Measurements from ENCODE around the gene SLC43A1.

Gene SLC43A1

DNA sequence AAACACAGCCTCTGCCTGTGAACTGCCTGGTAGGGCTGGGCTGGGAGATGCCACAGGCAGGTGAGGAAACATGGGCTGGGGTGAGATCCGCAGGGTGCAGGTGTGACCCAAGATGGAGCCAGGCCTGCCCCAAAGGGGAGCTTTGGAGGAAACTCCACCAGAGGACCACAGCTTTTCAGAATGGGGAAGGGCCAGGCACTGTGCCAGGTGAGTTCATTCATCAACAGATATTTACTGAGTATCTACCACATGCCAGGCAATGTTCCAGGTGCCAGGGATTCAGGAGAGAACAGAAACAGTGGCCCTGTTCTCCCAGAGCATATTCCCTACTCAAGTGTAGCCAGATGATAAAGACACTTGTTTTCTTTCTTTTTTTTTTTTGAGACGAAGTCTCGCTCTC is 44.0 kb downstream of the SLC43A1 start:
- DNase-seq (ENCODE audit: low read depth, low spot score): no peak
- Histone ChIP-seq H3K4me1 (ENCODE audit: control insufficient read depth, insufficient read depth, low read length) (peaks cover 13% of the 10 kb centered on the region; the same call in 1 of the 2 replicates), H3K27ac (ENCODE audit: low read length) (no peak overlapping the region), H3K9me3 (ENCODE audit: control insufficient read depth, insufficient read depth, low read length) (no peaks in the 10 kb centered on the region), H3K36me3 (ENCODE audit: control insufficient read depth, insufficient read depth, low read length) (no peaks in the 10 kb centered on the region), H3K4me3 (ENCODE audit: low read length) (no peak overlapping the region), H3K27me3 (ENCODE audit: control insufficient read depth, insufficient read depth, low read length) (peaks cover 6% of the 10 kb centered on the region; the same call in 1 of the 2 replicates)
- WGBS (ENCODE audit: insufficient coverage, insufficient read length): no CpG with 5 or more reads among the region's 3 CpGs

DNA sequence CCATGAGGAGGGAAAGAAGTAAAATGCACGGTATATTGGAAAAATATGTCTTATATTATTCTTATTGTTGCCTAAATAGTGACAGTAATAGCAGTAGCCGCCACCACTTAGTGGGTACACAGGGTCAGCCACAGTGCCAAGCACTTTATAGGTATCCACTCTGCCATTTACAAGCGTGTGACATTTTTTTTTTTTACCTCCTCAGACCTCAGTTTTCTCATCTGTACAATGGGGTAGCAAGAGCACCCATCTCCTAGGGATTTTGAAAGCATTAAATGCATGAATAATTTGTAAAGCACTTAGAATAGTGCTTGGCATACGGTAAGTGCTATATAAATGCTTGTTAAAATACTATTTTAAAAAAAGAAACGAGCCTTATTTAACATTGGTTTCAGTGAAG is 46.2 kb downstream of the SLC43A1 start:
- H3K27me3 ChIP-seq (ENCODE audit: control insufficient read depth, insufficient read depth, low read length): no peaks in the 10 kb centered on the region
- DNase-seq (ENCODE audit: low read depth, low spot score): no peak
- no peaks in the 10 kb centered on the region for H3K36me3 ChIP-seq (ENCODE audit: control insufficient read depth, insufficient read depth, low read length)
- H3K4me1 ChIP-seq (ENCODE audit: control insufficient read depth, insufficient read depth, low read length): peaks cover 7% of the 10 kb centered on the region; the same call in 1 of the 2 replicates
- H3K4me3 ChIP-seq (ENCODE audit: low read length): no peak overlapping the region
- no peaks in the 10 kb centered on the region for H3K9me3 ChIP-seq (ENCODE audit: control insufficient read depth, insufficient read depth, low read length)
- no CpG with 5 or more reads among the region's 5 CpGs for WGBS (ENCODE audit: insufficient coverage, insufficient read length)
- H3K27ac ChIP-seq (ENCODE audit: low read length): no peak overlapping the region

DNA sequence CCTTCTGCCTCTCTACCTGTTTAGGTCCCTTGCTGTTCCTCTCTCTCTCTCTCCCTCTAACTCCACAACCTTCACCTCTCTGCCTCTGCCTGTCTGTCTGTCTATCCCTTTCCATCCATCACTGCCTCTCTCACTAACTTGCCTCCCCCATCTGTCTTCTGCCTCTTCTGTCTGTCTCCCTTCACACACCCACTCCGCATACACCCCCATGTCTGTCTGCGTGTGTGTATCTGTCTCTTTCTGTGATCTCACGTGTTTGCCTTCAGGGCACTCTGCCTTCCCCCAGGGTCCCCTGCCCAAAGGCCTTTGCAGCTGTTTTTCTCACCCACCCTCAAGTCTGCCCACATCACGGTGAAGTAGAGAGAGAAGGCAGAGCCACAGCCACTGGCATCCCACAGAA is 47.2 kb downstream of the SLC43A1 start:
- Histone ChIP-seq H3K4me1 (ENCODE audit: control insufficient read depth, insufficient read depth, low read length) (peaks cover 9% of the 10 kb centered on the region), H3K27ac (ENCODE audit: low read length) (no peak overlapping the region), H3K9me3 (ENCODE audit: control insufficient read depth, insufficient read depth, low read length) (no peaks in the 10 kb centered on the region), H3K4me3 (ENCODE audit: low read length) (no peak overlapping the region), H3K27me3 (ENCODE audit: control insufficient read depth, insufficient read depth, low read length) (no peaks in the 10 kb centered on the region), H3K36me3 (ENCODE audit: control insufficient read depth, insufficient read depth, low read length) (no peaks in the 10 kb centered on the region)
- DNase-seq (ENCODE audit: low read depth, low spot score): no peak
- WGBS (ENCODE audit: insufficient coverage, insufficient read length): no CpG with 5 or more reads among the region's 4 CpGs

DNA sequence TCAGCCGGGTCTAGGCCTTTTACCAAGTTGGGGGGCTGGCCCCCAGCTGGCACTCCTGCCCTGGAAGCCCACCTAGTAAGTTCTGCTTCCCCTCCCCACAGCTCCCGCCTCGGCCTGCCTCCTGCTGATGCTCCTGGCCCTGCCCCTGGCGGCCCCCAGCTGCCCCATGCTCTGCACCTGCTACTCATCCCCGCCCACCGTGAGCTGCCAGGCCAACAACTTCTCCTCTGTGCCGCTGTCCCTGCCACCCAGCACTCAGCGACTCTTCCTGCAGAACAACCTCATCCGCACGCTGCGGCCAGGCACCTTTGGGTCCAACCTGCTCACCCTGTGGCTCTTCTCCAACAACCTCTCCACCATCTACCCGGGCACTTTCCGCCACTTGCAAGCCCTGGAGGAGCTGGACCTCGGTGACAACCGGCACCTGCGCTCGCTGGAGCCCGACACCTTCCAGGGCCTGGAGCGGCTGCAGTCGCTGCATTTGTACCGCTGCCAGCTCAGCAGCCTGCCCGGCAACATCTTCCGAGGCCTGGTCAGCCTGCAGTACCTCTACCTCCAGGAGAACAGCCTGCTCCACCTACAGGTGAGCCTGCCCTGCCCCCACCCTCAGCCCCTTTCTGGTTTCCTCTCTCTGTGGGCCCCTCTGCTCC is 47.9 kb downstream of the SLC43A1 start:
- Histone ChIP-seq H3K36me3 (ENCODE audit: control insufficient read depth, insufficient read depth, low read length) (no peaks in the 10 kb centered on the region), H3K4me3 (ENCODE audit: low read length) (no peak overlapping the region), H3K27me3 (ENCODE audit: control insufficient read depth, insufficient read depth, low read length) (no peaks in the 10 kb centered on the region), H3K27ac (ENCODE audit: low read length) (no peak overlapping the region), H3K4me1 (ENCODE audit: control insufficient read depth, insufficient read depth, low read length) (peaks cover 9% of the 10 kb centered on the region), H3K9me3 (ENCODE audit: control insufficient read depth, insufficient read depth, low read length) (no peaks in the 10 kb centered on the region)
- no peak for DNase-seq (ENCODE audit: low read depth, low spot score)
- no CpG with 5 or more reads among the region's 23 CpGs for WGBS (ENCODE audit: insufficient coverage, insufficient read length)

DNA sequence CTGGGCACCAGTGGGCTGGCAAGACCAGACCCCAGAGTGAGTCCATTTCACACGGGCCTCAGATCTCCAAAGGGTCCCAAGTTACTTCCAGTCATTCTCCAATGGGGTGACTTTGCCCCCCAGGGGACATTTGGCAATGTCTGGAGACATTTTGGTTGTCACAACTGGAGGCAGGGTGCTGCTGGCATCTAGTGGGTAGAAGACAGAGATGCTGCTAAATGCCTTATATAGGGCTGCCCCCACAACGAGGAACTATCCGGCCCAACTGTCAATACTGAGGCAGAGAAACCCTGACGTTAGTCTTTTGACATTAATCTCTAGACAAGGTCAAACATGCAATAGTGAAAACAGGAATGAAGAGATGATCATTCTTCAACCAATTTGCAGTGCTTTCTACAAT is 48.8 kb downstream of the SLC43A1 start:
- Histone ChIP-seq H3K27ac (ENCODE audit: low read length) (no peak overlapping the region), H3K4me1 (ENCODE audit: control insufficient read depth, insufficient read depth, low read length) (peaks cover 11% of the 10 kb centered on the region), H3K9me3 (ENCODE audit: control insufficient read depth, insufficient read depth, low read length) (no peaks in the 10 kb centered on the region), H3K4me3 (ENCODE audit: low read length) (no peak overlapping the region), H3K36me3 (ENCODE audit: control insufficient read depth, insufficient read depth, low read length) (no peaks in the 10 kb centered on the region), H3K27me3 (ENCODE audit: control insufficient read depth, insufficient read depth, low read length) (no peaks in the 10 kb centered on the region)
- no CpG with 5 or more reads among the region's 4 CpGs for WGBS (ENCODE audit: insufficient coverage, insufficient read length)
- DNase-seq (ENCODE audit: low read depth, low spot score): no peak

DNA sequence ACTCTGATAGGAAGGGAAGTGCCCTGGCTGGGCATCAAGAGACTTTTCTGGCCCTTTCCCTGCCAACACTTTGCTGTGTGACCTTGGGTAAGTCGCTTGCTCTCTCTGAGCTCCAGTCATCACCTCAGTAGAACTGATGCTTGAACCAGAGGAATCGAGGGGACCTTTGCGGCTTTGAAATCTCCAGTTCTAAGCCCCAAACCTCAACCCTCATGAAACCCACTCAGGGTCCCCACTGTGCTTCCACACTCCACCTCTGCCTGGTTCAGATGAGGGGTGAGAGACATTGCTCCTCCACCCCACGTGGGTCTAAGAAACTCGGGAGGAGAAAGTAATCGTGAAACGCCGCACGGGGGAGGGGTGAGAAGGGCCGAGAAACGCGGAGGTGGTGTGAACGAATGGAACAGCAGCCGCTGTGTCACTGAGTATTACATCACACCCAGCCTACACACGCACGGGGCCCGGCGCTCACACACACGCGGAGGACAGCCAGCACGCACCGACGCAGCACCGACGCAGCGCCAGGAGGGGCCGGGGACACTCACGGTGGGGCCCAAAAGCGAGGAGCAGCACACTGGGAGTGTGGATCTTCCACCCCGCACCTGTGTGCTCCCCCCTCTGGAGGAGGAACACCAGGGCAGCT is 50.8 kb downstream of the SLC43A1 start:
- H3K27ac ChIP-seq (ENCODE audit: low read length): no peak overlapping the region
- peaks cover 13% of the 10 kb centered on the region for H3K4me1 ChIP-seq (ENCODE audit: control insufficient read depth, insufficient read depth, low read length)
- peaks cover 3% of the 10 kb centered on the region for H3K27me3 ChIP-seq (ENCODE audit: control insufficient read depth, insufficient read depth, low read length)
- WGBS (ENCODE audit: insufficient coverage, insufficient read length): no CpG with 5 or more reads among the region's 30 CpGs
- H3K36me3 ChIP-seq (ENCODE audit: control insufficient read depth, insufficient read depth, low read length): no peaks in the 10 kb centered on the region
- DNase-seq (ENCODE audit: low read depth, low spot score): no peak
- no peaks in the 10 kb centered on the region for H3K9me3 ChIP-seq (ENCODE audit: control insufficient read depth, insufficient read depth, low read length)
- H3K4me3 ChIP-seq (ENCODE audit: low read length): no peak overlapping the region

DNA sequence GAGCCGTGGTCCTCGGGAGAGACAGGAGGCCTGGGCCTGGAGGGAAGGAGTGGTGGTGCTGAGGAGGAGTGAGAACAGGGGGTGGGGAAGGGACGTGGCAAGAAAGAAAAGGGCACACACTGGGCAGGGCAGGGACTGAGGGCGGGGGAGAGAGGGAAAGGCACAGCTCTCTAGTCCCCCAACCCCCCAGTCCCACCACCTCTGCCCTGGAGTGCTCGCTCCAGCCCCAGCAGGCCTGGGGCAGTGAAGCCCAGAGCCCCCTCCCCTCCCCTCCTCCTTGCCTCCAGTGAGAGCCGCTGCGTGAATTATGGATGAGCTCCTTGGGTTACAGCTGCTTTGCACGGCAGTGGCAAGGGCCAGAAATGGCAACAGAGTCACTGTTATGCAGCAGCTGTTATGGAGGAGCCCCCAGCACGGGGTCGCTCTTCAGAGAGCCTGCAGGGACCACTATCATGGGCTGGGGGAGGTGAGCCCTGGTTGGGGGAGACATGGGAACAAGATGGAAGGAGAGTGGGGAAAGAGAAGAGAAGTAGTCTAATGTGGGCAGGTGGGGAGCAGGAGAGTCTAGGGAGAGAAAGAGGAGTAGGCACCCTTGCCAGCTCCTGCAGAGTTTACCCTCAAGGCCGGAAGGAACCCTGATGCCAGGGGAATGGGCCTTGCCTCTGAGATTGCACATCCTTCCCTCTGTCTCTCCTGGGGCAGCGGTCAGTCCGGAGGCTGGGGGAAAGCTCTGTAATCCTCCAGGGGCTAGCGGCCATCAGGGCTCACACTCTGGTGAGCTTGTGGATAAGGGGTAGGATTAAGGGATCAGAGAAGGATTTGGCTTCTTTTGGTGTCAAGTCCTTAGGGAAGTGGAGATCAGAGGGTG is 51.6 kb downstream of the SLC43A1 start:
- no peak for DNase-seq (ENCODE audit: low read depth, low spot score)
- H3K27ac ChIP-seq (ENCODE audit: low read length): no peak overlapping the region
- no CpG with 5 or more reads among the region's 14 CpGs for WGBS (ENCODE audit: insufficient coverage, insufficient read length)
- H3K27me3 ChIP-seq (ENCODE audit: control insufficient read depth, insufficient read depth, low read length): peaks cover 11% of the 10 kb centered on the region
- no peak overlapping the region for H3K4me3 ChIP-seq (ENCODE audit: low read length)
- H3K9me3 ChIP-seq (ENCODE audit: control insufficient read depth, insufficient read depth, low read length): no peaks in the 10 kb centered on the region
- H3K36me3 ChIP-seq (ENCODE audit: control insufficient read depth, insufficient read depth, low read length): no peaks in the 10 kb centered on the region
- peaks cover 13% of the 10 kb centered on the region for H3K4me1 ChIP-seq (ENCODE audit: control insufficient read depth, insufficient read depth, low read length)

DNA sequence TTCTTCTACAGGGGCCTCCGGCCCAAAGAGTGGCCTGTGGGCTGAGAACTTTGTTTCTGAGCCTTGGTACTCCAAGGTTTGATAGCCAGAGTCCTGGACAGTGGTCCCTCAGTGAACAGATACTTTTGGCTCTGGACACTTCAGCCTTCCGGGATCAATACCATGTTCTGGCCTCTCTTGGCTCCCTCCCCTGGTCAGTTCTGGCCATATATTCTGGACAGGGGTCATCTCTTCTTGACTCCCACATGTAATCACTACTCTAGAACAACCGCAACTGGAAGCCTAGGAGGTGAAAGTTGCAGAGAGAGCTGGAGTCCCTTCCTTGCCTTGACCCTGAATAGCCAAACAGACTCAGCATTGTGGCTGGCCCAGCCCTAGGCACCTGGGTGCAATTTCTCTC is 52.9 kb downstream of the SLC43A1 start:
- Histone ChIP-seq H3K27ac (ENCODE audit: low read length) (no peak overlapping the region), H3K4me1 (ENCODE audit: control insufficient read depth, insufficient read depth, low read length) (peaks cover 13% of the 10 kb centered on the region), H3K4me3 (ENCODE audit: low read length) (no peak overlapping the region), H3K36me3 (ENCODE audit: control insufficient read depth, insufficient read depth, low read length) (no peaks in the 10 kb centered on the region), H3K27me3 (ENCODE audit: control insufficient read depth, insufficient read depth, low read length) (peaks cover 11% of the 10 kb centered on the region), H3K9me3 (ENCODE audit: control insufficient read depth, insufficient read depth, low read length) (no peaks in the 10 kb centered on the region)
- no CpG with 5 or more reads among the region's 3 CpGs for WGBS (ENCODE audit: insufficient coverage, insufficient read length)
- no peak for DNase-seq (ENCODE audit: low read depth, low spot score)

DNA sequence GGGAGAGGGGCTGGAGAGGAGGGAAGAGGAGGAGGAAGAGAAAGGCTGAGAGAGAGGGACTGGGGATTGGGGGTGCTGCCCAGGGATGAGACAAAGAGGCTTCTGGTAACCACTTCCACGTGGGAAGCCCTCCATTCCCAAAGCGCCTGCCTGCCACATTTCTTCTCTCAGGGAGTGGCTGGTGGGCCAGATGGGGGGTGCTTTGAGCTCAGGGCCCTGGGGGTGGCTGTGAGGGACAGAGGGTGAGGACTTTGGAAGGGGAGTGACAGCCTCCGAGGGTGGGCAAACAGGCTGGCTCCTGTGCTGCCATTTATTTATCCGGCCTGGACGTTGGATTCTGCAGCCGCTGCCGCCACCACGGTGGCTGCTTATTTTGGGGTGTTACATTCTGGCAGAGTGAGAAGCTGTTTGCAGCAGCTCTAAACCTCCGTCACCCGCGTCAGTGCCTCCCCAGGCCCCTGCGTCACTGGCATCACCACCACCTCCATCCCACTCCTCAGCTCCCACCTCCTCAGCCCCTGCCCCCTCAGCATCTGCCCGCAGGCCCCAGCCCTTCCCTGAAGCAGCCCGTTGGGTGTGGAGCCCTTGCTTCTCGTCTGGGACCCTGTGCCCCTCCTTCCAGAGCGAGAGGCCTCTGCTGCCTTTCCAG is 53.5 kb downstream of the SLC43A1 start:
- WGBS (ENCODE audit: insufficient coverage, insufficient read length): no CpG with 5 or more reads among the region's 16 CpGs
- no peak overlapping the region for H3K27ac ChIP-seq (ENCODE audit: low read length)
- H3K4me3 ChIP-seq (ENCODE audit: low read length): no peak overlapping the region; the same call in 1 of the 2 replicates

More for the DNA sequence above, 53.5 kb downstream of the SLC43A1 start:
- DNase-seq (ENCODE audit: low read depth, low spot score): no peak
- no peaks in the 10 kb centered on the region for H3K9me3 ChIP-seq (ENCODE audit: control insufficient read depth, insufficient read depth, low read length)
- no peaks in the 10 kb centered on the region for H3K36me3 ChIP-seq (ENCODE audit: control insufficient read depth, insufficient read depth, low read length)
- peaks cover 12% of the 10 kb centered on the region for H3K4me1 ChIP-seq (ENCODE audit: control insufficient read depth, insufficient read depth, low read length)
- peaks cover 11% of the 10 kb centered on the region for H3K27me3 ChIP-seq (ENCODE audit: control insufficient read depth, insufficient read depth, low read length)

Measured in iPS DF 6.9 (cell line).